ENCODE data around the gene KCTD20.
"Not testable (repeated sequence)": the region's sequence is repeated elsewhere in the genome, so short reads cannot be mapped to it uniquely, and the experiment has no call there.

The KCTD20 gene

GRCh38 chr6:36444470-36444869, 1.7 kb downstream of the KCTD20 start:
- DNase-seq (ENCODE audit: low spot score) = no peak

- no peak for DNase-seq (ENCODE audit: low spot score)
Measured at GRCh38 chr6:36445621-36446020, 2.8 kb downstream of the KCTD20 start.

- not testable (repeated sequence) for DNase-seq (ENCODE audit: low spot score)
Measured at GRCh38 chr6:36449173-36449572, 6.4 kb downstream of the KCTD20 start.

- not testable (repeated sequence) for DNase-seq (ENCODE audit: low spot score)
Measured at GRCh38 chr6:36452897-36453296, 10.1 kb downstream of the KCTD20 start.

- no peak for DNase-seq (ENCODE audit: low spot score)
Measured at GRCh38 chr6:36455486-36456027, 12.8 kb downstream of the KCTD20 start.

- DNase-seq (ENCODE audit: low spot score) = no peak
Measured at GRCh38 chr6:36459501-36459900, 16.7 kb downstream of the KCTD20 start.

- no peak for DNase-seq (ENCODE audit: low spot score)
Measured at GRCh38 chr6:36460916-36461315, 18.1 kb downstream of the KCTD20 start.

- DNase-seq (ENCODE audit: low spot score) = no peak
Measured at GRCh38 chr6:36461646-36462045, 18.8 kb downstream of the KCTD20 start.

- no peak for DNase-seq (ENCODE audit: low spot score)
Measured at GRCh38 chr6:36463676-36464075, 20.9 kb downstream of the KCTD20 start.

GRCh38 chr6:36464233-36464632, 21.4 kb downstream of the KCTD20 start:
- no peak for DNase-seq (ENCODE audit: low spot score)

- no peak for DNase-seq (ENCODE audit: low spot score)
Measured at GRCh38 chr6:36467625-36468024, 24.8 kb downstream of the KCTD20 start.

GRCh38 chr6:36469148-36469661, 26.4 kb downstream of the KCTD20 start:
- DNase-seq (ENCODE audit: low spot score) = no peak

- DNase-seq (ENCODE audit: low spot score) = no peak
Measured at GRCh38 chr6:36469946-36470345, 27.1 kb downstream of the KCTD20 start.

GRCh38 chr6:36478051-36478526, 35.3 kb downstream of the KCTD20 start:
- DNase-seq (ENCODE audit: low spot score) = no peak

GRCh38 chr6:36479256-36479655, 36.5 kb downstream of the KCTD20 start:
- DNase-seq (ENCODE audit: low spot score) = no peak

GRCh38 chr6:36483326-36483725, 40.5 kb downstream of the KCTD20 start:
- not testable (repeated sequence) for DNase-seq (ENCODE audit: low spot score)

GRCh38 chr6:36484736-36485135, 41.9 kb downstream of the KCTD20 start:
- DNase-seq (ENCODE audit: low spot score) = no peak

GRCh38 chr6:36487698-36488097, 44.9 kb downstream of the KCTD20 start:
- DNase-seq (ENCODE audit: low spot score) = no peak

- no peak for DNase-seq (ENCODE audit: low spot score)
Measured at GRCh38 chr6:36488221-36488620, 45.4 kb downstream of the KCTD20 start.

- no peak for DNase-seq (ENCODE audit: low spot score)
Measured at GRCh38 chr6:36489426-36489825, 46.6 kb downstream of the KCTD20 start.

GRCh38 chr6:36491378-36491965, 48.7 kb downstream of the KCTD20 start:
- no peak for DNase-seq (ENCODE audit: low spot score)

GRCh38 chr6:36492092-36492491, 49.3 kb downstream of the KCTD20 start:
- no peak for DNase-seq (ENCODE audit: low spot score)

GRCh38 chr6:36492621-36493020, 49.8 kb downstream of the KCTD20 start:
- no peak for DNase-seq (ENCODE audit: low spot score)

GRCh38 chr6:36493319-36493718, 50.5 kb downstream of the KCTD20 start:
- DNase-seq (ENCODE audit: low spot score) = no peak

Data from CD4-positive, alpha-beta T cell treated with Interleukin-6 at 100 ng/mL for 8 hours (primary cell).